ENCODE results near the gene ATRAID. TPM values are rescaled to one million over a fixed set of nuclear protein-coding genes. Genes with fewer than 3 reads are reported as not detected.
"Not testable (repeated sequence)": the region's sequence is repeated elsewhere in the genome, so short reads cannot be mapped to it uniquely, and the experiment has no call there.

ATRAID gene
- total and polyA plus RNA-seq, 4 donors = 90.0 to 204 (median 122) TPM

DNA sequence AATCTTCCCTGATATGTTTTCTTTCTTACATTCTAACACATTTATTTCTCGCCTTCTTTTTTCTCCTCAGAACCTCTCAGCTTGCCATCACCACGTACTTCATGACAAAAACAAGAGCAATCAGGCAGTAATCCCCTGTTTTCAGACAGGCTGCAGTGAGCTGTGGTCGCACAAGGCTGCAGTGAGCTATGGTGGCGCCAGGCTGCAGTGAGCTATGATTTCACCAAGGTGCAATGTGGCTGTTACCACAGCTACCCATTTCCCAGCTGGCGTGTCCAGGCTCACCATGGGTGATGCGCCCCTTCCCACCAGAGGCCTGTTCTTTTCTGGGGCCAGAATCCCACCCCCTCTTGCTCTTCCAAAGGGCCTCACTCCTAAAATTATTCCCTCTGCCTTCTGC is 37.2 kb upstream of the ATRAID start:
- ATAC-seq (ENCODE audit: insufficient read depth, low FRiP score) = no peak
- no peak overlapping the region for H3K9ac ChIP-seq (ENCODE audit: insufficient read depth in 1 of 2, low read length in 2 of 2)
- no peaks in the 10 kb centered on the region for H3K36me3 ChIP-seq (ENCODE audit: control insufficient read depth in 4 of 4, insufficient read depth in 4 of 4, low read length in 4 of 4)
- H3K4me1 ChIP-seq (ENCODE audit: control insufficient read depth in 5 of 5, insufficient read depth in 5 of 5, low read length in 5 of 5) = peaks cover 0 to 4% (median 0%) of the 10 kb centered on the region in 5 donors
- H3K27ac ChIP-seq (ENCODE audit: low read depth in 1 of 2, low read length in 1 of 2) = no peak overlapping the region
- DNase-seq = no peak
- H3K4me3 ChIP-seq = no peak overlapping the region
- WGBS, 2 donors = 76 to 78% methylated on average over 6 of the region's 6 CpGs
- TF ChIP-seq, protein P1, sequence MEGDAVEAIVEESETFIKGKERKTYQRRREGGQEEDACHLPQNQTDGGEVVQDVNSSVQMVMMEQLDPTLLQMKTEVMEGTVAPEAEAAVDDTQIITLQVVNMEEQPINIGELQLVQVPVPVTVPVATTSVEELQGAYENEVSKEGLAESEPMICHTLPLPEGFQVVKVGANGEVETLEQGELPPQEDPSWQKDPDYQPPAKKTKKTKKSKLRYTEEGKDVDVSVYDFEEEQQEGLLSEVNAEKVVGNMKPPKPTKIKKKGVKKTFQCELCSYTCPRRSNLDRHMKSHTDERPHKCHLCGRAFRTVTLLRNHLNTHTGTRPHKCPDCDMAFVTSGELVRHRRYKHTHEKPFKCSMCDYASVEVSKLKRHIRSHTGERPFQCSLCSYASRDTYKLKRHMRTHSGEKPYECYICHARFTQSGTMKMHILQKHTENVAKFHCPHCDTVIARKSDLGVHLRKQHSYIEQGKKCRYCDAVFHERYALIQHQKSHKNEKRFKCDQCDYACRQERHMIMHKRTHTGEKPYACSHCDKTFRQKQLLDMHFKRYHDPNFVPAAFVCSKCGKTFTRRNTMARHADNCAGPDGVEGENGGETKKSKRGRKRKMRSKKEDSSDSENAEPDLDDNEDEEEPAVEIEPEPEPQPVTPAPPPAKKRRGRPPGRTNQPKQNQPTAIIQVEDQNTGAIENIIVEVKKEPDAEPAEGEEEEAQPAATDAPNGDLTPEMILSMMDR (IDR thresholded peaks at IDR 0.05; ENCODE audit: control extremely low read depth, extremely low read depth) = no peak
- no peaks in the 10 kb centered on the region for H3K9me3 ChIP-seq (ENCODE audit: control insufficient read depth in 4 of 4, insufficient read depth in 3 of 4, low read length in 3 of 4)
- H3K27me3 ChIP-seq (ENCODE audit: control insufficient read depth in 3 of 3, insufficient read depth in 3 of 3, low read length in 2 of 3) = peaks cover 0 to 27% (median 13%) of the 10 kb centered on the region in 3 donors

DNA sequence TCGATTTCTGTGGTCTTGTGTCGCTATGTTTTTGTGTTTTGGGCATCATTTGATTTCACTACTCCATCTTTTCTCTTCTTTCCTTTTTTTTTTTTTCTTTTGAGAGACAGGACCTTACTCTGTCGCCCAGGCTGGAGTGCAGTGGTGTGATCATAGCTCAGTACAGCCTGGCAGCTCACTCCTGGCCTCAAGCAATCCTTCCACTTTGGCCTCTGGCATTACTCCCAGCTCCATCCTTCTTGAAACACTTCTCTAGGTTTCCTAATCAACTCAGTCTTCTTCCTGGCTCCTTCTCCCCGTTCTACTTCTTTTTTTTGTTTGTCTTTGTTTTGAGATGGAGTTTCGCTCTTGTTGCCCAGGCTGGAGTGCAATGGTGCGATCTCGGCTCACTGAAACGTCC is 36.5 kb upstream of the ATRAID start:
- TF ChIP-seq, protein P1 (IDR thresholded peaks at IDR 0.05; ENCODE audit: control extremely low read depth, extremely low read depth) = no peak
- H3K9ac ChIP-seq (ENCODE audit: insufficient read depth in 1 of 2, low read length in 2 of 2) = no peak overlapping the region
- no peak for ATAC-seq (ENCODE audit: insufficient read depth, low FRiP score)
- no peaks in the 10 kb centered on the region for H3K4me1 ChIP-seq (ENCODE audit: control insufficient read depth in 5 of 5, insufficient read depth in 5 of 5, low read length in 5 of 5)
- H3K9me3 ChIP-seq (ENCODE audit: control insufficient read depth in 4 of 4, insufficient read depth in 3 of 4, low read length in 3 of 4) = no peaks in the 10 kb centered on the region
- H3K4me3 ChIP-seq = no peak overlapping the region
- peak in 1 of 3 donors; percentile 28 for DNase-seq
- H3K27ac ChIP-seq (ENCODE audit: low read depth in 1 of 2, low read length in 1 of 2) = no peak overlapping the region
- peaks cover 0 to 27% (median 10%) of the 10 kb centered on the region in 3 donors for H3K27me3 ChIP-seq (ENCODE audit: control insufficient read depth in 3 of 3, insufficient read depth in 3 of 3, low read length in 2 of 3)
- no peaks in the 10 kb centered on the region for H3K36me3 ChIP-seq (ENCODE audit: control insufficient read depth in 4 of 4, insufficient read depth in 4 of 4, low read length in 4 of 4)
- 56 to 67% methylated on average over 8 of the region's 8 CpGs for WGBS, 2 donors

DNA sequence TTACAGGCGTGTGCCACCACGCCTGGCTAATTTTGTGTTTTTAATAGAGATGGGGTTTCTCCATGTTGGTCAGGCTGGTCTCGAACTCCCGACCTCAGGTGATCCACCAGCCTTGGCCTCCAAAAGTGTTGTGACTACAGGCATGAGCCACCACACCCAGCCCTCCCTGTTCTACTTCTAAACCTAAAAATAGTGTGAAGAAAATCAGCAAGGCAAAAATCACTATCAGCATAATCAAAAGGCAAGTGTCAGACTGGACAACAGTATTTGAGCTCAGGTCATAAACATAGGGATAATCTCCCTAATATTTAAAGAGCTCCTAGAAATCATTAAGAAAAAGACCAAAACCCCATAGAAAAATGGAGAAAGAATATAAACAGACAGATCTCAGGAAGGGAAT is 36.1 kb upstream of the ATRAID start:
- H3K9ac ChIP-seq (ENCODE audit: insufficient read depth in 1 of 2, low read length in 2 of 2); H3K36me3 ChIP-seq (ENCODE audit: control insufficient read depth in 4 of 4, insufficient read depth in 4 of 4, low read length in 4 of 4); H3K4me3 ChIP-seq; H3K4me1 ChIP-seq (ENCODE audit: control insufficient read depth in 5 of 5, insufficient read depth in 5 of 5, low read length in 5 of 5); ATAC-seq (ENCODE audit: insufficient read depth, low FRiP score); H3K9me3 ChIP-seq (ENCODE audit: control insufficient read depth in 4 of 4, insufficient read depth in 3 of 4, low read length in 3 of 4); H3K27ac ChIP-seq (ENCODE audit: low read depth in 1 of 2, low read length in 1 of 2); DNase-seq: not testable (repeated sequence)
- H3K27me3 ChIP-seq (ENCODE audit: control insufficient read depth in 3 of 3, insufficient read depth in 3 of 3, low read length in 2 of 3) = peaks cover 0 to 25% (median 6%) of the 10 kb centered on the region in 3 donors
- 87 to 91% methylated on average over 4 of the region's 4 CpGs for WGBS, 2 donors

DNA sequence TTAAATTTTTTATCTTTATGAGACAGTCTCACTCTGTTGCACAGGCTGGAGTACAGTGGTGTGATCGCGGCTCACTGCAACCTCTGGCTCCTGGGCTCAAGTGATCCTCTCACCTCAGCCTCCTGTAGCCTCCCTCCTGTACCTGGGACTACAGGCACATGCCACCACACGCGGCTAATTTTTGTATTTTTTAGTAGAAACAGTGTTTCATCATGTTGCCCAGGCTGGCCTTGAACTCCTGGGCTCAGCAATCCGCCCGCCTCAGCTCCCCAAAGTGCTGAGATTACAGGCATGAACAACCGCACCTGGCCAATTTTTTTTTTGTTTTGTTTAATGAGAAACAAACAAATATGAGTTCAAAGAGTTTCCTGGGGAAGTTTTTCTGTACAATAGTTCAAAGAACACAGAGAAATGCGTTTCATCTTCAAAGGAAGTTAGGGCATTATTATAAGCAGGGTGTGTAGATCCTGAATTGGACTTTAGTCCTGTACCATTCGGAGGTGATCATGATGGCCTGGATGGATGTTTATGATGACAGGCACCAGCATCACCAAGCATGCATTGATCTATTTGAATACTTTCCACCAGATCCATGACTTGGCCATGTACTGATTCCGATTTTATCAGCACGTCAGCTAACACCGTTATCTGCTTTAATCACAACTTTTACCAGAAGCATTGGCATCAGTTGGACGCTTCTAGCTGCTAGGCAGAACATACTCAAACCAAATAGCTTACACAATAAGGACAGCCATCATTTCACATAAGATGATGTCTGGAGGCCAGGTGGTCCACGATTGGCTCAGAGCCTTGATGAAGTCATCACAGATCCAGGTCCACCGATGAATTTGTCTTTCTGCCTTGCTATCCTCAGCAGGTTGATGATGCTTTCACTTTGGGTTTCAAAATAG is 34.1 kb upstream of the ATRAID start:
- TF ChIP-seq, protein P1 (IDR thresholded peaks at IDR 0.05; ENCODE audit: control extremely low read depth, extremely low read depth) = no peak
- H3K9ac ChIP-seq (ENCODE audit: insufficient read depth in 1 of 2, low read length in 2 of 2) = no peak overlapping the region
- H3K27ac ChIP-seq (ENCODE audit: low read depth in 1 of 2, low read length in 1 of 2) = no peak overlapping the region
- H3K36me3 ChIP-seq (ENCODE audit: control insufficient read depth in 4 of 4, insufficient read depth in 4 of 4, low read length in 4 of 4) = no peaks in the 10 kb centered on the region
- ATAC-seq (ENCODE audit: insufficient read depth, low FRiP score) = no peak
- no peaks in the 10 kb centered on the region for H3K9me3 ChIP-seq (ENCODE audit: control insufficient read depth in 4 of 4, insufficient read depth in 3 of 4, low read length in 3 of 4)
- no peak for DNase-seq
- no peaks in the 10 kb centered on the region for H3K4me1 ChIP-seq (ENCODE audit: control insufficient read depth in 5 of 5, insufficient read depth in 5 of 5, low read length in 5 of 5)
- peaks cover 0 to 19% (median 4%) of the 10 kb centered on the region in 3 donors for H3K27me3 ChIP-seq (ENCODE audit: control insufficient read depth in 3 of 3, insufficient read depth in 3 of 3, low read length in 2 of 3)
- WGBS, 2 donors = 76 to 83% methylated on average over 15 of the region's 15 CpGs
- H3K4me3 ChIP-seq = no peak overlapping the region
